GM12801 (cell line): ENCODE results near the gene PPP1CC.

Experiments used
- TF ChIP-seq, protein P1 (sequence below): IDR thresholded peaks from one replicate; pipeline ENCODE4 v1.5.1; 2011; ENCODE audit warnings: control low read depth; ENCODE audit not compliant: insufficient read length; ENCODE audit errors: extremely low read depth

Gene PPP1CC

DNA sequence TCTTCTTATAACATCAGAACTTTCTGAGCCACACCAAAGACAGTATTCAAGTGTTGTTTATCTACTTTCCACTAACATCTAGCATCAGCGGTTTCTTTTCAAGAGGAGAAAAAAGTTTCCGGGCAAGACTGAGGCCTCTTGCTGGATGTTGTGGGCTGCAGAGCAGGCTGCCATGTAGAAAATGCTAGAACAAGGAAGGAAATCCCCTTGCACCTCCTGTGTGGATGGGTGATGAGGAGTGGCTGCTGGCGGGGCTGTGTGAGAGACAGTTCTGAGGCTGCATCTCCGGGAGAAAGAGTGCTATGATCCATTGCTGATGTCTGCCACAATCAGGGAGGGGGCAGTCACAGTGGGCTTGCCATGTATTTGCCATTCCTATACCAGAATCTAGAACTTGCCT, 37.8 kb upstream of the PPP1CC start:
- TF ChIP-seq, protein P1, sequence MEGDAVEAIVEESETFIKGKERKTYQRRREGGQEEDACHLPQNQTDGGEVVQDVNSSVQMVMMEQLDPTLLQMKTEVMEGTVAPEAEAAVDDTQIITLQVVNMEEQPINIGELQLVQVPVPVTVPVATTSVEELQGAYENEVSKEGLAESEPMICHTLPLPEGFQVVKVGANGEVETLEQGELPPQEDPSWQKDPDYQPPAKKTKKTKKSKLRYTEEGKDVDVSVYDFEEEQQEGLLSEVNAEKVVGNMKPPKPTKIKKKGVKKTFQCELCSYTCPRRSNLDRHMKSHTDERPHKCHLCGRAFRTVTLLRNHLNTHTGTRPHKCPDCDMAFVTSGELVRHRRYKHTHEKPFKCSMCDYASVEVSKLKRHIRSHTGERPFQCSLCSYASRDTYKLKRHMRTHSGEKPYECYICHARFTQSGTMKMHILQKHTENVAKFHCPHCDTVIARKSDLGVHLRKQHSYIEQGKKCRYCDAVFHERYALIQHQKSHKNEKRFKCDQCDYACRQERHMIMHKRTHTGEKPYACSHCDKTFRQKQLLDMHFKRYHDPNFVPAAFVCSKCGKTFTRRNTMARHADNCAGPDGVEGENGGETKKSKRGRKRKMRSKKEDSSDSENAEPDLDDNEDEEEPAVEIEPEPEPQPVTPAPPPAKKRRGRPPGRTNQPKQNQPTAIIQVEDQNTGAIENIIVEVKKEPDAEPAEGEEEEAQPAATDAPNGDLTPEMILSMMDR = no peak

DNA sequence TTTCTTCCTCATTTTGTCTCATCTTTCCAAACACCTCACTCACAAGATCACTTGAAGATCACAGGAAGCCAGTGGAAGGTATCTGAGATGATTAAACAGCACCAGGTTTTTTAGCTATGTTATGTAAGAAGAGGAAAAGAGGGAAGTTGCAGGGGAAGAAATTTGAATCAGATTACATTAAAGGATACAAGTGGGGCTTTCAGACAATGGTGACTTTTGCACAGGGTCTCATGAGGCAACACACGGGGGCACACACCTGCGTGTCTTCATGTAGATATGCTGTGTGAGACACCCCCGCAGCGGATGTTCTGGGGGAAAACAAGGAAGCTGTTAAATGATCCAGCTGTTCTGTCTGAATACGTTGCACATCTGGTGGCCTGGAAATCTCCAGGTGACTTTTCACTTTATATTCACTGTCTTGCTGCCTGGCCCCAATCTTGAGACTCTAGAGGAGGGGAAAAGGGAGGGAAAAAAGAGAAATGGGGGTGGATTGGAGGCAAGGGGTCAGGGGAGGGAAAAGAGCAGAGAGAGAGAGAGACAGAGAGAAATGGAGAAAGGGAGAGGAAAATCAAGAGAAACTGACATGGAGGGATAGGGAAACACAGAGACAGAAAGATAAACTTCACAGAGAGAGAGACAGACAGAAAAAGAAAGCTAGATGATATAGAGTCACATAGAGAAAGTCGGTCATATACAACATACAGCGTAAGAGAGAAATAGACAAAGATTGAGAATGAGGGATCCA, 36.3 kb upstream of the PPP1CC start:
- TF ChIP-seq, protein P1 = no peak

DNA sequence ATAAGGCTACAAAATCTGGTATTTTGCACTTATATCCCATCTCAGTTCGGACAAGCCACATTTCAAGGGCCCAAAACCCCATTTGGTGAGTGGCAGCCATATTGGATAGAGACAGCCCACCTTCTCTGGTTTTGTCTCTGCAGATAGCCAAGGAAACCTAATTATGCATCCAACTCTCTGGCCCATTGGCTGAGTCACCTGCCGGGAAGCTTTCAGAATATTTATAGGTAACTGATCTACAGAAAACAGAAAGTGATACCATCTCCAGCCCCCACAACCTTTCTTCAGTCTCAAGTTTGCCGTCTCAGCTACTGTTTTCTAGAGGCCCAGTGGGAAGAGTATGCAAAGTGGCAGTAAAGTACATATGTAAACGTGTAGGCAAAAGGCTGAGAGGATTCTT, 33.7 kb upstream of the PPP1CC start:
- TF ChIP-seq, protein P1 = no peak

DNA sequence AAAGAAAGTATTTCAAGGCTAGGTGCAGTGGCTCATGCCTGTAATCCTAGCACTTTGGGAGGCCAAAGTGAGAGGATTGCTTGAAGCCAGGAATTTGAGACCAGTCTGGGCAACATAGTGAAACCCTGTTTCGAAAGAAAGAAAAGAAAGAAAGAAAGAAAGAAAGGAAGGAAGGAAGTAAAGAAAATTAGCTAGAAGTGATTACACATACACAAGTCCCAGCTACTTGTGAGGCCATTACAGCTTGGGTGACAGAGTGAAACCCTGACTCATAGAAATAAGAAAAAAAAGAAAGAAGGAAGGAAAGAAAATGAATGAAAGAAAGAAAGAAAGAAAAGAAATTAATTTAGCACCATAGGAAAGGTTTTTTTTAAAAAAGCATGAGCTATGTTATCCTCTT, 33.3 kb upstream of the PPP1CC start:
- TF ChIP-seq, protein P1 = no peak

DNA sequence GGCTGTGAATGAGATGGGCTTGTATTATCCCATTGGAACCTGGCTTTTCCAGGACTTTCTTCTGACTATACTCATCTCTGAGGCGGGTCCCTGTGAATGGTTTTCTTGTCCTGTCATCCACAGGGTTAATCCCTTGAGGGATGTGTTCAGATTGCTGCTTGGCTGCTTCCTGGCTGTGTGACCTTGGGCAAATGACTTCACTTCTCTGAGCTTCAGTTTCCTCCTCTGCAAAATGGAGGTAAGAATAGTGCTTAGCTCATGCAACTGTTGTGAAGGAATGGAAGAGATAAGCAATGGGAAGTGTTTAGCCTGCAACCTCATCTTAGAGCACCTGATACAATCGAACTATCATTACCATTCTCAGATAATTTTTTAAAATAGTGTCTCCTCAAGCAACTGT, 32.1 kb upstream of the PPP1CC start:
- TF ChIP-seq, protein P1 = no peak

DNA sequence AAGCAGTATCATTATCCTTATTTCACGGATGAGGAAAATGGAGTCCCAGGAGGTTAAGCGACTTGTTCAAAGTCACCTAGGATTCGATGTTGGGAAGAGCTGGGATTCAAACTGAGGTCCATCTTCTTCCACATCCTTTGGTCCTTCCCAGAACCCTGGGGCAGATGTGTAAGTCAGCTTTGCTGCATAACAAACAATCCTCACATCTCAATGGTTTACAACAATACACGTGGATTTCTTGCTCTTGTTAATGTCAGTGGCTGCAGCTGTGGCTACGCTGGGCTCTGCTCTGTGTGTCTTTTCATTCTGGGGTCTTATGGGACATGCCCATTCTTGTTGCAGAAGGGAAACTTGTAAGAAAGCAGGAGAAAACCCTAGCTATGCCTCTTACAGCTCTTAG, 26.3 kb upstream of the PPP1CC start:
- TF ChIP-seq, protein P1 = no peak

DNA sequence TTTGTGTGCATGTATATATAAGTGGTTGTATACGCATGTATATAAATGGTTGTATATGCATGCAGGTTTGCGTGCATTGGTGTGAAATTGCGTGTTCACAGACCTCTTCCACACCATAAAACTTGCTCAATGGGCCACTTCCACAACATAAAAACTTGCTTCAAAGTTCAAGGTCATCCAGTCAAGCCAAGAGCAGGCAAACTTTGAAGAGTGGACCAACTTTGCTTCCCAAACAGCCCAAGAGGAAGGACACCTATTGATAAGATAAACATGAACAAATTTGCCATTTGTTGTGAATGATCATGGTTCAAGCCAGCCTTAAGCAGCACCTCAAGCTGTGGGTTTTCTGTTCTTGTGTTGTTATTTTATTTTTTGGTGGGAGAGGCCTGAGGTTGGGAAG, 25.2 kb upstream of the PPP1CC start:
- TF ChIP-seq, protein P1 = no peak
